GM03348 (cell line): ENCODE measurements around the gene NPAS3.
"Not testable (repeated sequence)": the region's sequence is repeated elsewhere in the genome, so short reads cannot be mapped to it uniquely, and the experiment has no call there.

Source experiments
- DNase-seq: peaks from one replicate; pipeline ENCODE4 v3.0.0; 2012; ENCODE audit warnings: low spot score

Gene NPAS3

DNA sequence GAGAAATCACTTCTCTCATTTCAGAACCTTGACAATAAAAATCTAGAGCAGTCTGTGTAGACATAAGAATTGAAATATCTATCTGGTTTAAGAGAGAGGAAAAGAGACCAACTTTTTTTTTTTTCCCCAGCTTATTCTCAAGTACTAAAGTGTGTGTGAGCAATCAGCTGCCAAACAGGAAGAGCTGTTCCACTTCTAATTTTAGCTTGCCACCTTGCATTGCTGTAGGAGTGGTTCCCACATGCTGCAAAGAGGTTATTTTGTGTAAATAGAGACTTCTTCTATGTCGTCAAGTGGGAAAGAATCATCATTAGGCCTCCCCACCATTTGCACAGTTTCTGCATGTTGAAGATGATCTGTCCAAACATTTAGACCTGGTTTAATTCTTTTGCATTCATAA, 142.6 kb downstream of the NPAS3 start:
- DNase-seq: no peak

DNA sequence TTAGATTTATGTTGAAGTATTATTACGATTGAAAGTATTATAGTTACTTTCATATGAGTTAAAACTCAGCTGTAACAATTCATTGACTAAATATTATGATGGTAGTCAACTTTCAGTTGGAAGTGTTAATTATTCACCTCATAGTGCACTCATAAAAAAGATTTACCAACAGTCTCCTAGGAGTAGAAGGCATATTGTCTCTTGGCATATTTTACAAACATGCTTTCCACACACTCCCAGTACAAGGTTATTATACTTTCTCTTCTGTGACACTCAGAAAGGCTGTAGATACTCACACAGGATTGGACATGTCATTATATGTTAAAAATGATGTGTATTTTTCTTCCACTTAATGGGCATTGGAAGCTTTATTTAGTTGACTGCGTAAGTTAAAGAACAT, 147.1 kb downstream of the NPAS3 start:
- no peak for DNase-seq

- DNase-seq: not testable (repeated sequence)
These were observed 149.6 kb downstream of the NPAS3 start for GRCh38 chr14:33088274-33088673.

DNA sequence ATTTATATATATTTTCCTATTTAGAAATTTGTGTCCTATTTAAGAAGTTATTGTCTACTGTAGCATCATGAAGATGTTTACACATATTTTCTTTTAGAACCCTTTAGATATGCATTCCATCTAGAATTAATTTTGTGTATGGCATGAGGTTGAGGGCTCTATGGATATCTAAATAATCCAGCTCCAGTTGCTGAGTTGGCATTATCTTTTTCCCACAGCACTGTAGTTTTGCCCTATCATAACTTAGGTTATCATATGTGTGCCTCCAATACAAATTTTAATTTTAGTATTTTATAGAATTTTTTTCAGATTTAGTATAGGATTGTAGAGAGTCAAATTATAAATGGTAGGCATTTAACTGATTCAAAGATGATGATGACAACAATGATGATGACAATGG, 159.3 kb downstream of the NPAS3 start:
- DNase-seq: no peak

DNA sequence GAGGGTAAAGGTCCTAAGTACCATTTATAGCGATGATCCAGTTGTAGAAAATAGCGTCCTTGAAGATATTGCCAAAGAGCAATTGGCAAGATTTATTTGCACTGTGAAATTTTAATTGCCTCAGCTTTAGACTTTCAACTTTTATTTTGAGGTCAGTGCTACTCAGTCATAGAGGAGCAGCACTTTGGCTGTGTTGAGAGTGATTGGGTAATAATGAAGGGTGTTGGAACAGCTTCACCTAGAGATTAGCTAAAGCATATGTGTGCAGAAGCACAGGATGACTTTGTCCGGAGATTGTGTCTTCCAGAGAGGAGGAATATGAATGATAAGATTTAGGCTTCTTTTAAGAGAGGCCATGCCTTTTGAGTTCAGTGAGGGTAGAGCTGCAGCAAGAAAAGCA, 164.8 kb downstream of the NPAS3 start:
- DNase-seq: no peak

- no peak for DNase-seq
These were observed 165.3 kb downstream of the NPAS3 start for GRCh38 chr14:33103966-33104365.

GRCh38 chr14:33110737-33111443, 172.2 kb downstream of the NPAS3 start:
- no peak for DNase-seq

DNA sequence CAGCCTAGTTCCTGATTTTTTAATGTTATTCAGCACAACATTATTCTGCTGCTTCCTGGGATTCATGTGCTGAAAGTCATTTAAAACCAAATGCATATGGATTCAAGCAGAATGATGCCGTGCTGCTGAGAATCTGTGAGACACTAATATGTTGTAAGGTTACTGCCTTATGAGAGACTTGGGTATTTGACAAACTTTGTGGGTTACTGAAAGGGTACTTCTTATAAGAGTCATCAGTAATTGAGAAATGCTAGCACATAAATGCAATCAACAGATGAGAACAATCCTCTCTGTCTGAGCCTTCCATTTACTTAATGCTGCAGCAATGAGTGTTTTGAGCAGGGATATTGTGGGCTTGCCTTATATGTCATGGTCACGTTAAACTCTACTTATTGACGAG, 175.7 kb downstream of the NPAS3 start:
- DNase-seq: no peak

GRCh38 chr14:33118668-33119067, 180.0 kb downstream of the NPAS3 start:
- DNase-seq: no peak

DNA sequence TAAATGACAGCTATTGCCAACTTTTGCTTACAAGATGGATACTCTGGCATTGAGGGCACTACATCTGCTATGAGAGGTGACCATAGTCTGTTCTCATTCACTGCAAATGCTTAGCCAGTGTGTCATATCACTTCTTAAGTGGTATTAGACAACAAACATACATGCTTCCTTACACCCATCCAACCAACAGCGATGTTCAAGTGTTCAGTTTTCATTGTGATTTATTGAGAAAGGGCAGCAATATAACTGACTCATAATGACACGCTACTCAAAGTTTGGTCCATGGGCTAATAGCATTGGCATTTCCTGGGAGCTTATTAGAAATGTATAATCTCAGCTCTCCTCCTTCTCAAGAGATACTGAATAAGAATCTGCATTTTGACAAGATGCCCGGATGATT, 181.7 kb downstream of the NPAS3 start:
- peak; percentile 19 for DNase-seq

DNA sequence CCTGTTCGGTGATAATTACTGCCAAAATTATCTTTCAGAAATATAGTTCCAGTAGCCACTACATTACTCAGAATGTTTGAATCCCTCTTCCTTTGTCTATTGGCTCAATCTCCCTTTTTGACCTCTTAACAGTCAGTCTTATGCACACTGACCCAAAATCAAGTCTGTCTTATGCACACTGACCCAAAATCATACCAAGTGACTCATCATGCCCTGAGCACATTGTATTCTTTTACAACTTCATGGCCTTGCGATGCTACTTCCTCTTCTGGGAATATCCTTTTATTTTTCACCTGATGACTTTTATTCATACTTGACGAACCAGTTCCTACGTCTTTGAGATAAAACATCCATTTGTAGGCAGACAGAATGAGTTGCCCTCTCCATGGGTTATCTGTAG, 182.3 kb downstream of the NPAS3 start:
- DNase-seq: no peak

GRCh38 chr14:33123281-33123680, 184.6 kb downstream of the NPAS3 start:
- DNase-seq: no peak

GRCh38 chr14:33126433-33126832, 187.8 kb downstream of the NPAS3 start:
- no peak for DNase-seq

- DNase-seq: peak; percentile 8
These were observed 188.9 kb downstream of the NPAS3 start for GRCh38 chr14:33127531-33127930.

DNA sequence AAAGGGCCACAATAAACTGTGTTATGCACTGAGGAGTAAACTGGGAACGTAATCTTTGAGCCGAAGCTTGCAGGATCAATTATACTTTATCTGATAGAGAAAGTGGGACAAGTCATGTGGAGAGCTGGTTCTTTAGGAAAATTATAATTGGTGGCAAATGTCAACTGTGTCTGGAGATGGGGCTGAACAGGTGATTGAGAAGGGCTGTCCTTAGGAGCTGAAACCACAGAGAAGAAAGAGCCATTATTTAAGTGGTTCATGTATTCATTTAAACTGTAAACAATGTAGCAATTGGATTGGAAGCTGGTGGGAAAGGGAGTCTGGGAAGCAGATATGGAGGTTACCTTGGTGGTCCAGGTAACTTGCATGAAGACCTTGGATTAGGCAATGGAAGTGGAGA, 193.1 kb downstream of the NPAS3 start:
- DNase-seq: no peak

GRCh38 chr14:33134162-33134561, 195.5 kb downstream of the NPAS3 start:
- DNase-seq: no peak

DNA sequence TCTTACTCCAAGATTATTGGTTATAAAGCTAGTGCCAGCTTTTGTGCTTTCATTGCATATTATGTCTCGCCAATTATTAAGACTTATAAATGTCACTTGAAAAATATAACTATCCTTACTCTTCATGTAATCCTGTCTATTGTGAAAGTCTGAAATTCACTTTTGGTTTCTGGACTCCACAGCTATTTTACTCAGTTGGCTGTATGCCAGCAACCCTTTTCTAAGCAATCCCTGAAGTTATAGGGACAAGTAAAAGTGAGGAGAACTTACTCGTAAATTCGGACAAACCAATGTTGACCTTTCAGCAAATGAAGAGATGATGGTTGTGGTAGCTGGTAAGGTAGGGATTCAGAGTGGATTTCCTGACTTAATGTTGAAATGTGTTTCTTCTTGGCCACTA, 196.3 kb downstream of the NPAS3 start:
- no peak for DNase-seq

DNA sequence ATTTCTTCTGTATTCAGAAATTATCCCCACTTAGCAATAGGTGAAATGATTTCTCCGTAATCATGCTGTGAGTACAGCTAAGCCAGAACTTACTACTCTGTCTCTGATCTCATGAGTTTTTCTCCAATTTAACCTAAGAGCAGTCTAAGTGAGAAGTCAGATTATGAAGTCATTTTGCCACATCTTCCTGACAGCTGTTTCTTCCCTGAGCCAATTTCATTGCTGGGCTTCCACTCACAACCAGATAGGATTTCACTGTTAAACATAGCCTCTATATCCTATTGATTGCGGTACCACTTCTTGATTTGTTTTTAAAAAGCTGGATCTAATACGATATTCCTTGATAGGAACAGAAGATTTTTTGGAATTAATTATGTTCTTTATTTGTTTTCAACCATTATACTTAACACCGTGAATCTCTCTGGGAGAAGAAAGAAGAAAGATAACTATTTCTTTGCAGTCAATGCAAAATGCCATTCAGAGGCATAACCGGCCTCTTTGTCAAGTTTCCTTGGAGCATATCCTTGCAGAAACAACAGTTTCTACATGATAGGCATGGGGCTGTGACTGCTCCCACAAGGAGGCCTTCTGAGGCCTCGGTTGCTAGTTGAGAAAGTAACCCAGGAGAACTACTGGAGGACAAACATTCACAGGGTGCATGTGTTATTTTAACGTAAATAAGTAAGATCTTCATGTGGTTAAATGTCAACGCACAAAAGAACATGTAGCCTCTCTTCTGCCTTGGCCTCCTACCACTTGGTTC, 212.2 kb downstream of the NPAS3 start:
- no peak for DNase-seq

DNA sequence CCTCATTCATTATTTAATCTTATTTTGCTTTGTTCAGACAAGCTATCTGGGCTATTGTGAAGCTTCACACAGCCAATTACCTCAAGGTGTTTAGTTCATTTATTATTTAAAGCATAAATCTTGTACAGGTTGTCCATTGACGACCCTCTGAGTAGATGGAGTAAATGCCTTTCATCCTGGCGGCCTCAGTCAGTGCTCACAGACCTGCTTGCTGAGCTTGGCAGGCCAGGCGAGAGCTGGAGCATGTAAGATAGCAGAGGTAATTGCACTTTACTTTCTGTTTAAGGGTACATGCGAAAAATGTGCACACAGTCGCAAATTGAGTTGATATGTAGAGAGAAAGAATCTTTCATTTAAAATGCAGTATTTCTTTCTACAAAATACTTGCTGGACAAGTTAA, 224.4 kb downstream of the NPAS3 start:
- no peak for DNase-seq

GRCh38 chr14:33163600-33163999, 224.9 kb downstream of the NPAS3 start:
- DNase-seq: no peak

DNA sequence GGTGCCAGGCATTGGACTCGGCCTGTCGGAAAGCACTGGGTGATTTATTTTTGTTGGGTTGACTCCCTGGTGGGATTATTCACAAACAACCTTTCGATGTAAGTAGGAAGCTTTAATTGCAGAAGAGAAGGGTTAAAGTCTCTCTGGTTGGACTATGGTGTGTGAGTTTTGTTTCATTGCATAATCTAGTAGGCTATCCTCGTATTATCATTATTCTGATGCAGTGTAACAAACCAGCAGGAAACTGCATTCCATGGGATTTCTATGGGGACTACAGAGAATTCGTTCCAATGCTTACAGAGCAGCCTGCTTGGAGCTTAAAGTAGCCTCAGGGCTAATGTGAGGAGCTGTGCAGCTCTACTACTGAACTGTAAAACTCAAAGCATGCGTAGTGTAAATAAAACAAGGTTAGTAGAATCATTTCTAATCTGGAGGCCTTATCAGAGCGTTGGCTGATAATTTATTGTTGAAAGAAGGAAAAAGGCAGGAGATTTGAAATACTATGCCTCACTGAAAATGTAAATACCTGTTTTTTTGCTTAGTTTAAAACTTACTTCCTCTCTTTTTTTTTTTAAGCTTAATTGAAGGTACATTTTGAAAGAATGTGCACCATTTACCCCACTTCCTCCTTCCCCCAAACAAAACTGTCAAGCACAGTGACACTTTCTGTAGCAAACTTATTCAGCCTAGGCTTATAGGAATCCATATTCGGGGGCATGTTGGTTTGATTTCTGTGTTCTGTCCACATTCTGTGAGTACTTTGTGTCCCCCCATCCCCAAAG, 226.7 kb downstream of the NPAS3 start:
- DNase-seq: no peak

DNA sequence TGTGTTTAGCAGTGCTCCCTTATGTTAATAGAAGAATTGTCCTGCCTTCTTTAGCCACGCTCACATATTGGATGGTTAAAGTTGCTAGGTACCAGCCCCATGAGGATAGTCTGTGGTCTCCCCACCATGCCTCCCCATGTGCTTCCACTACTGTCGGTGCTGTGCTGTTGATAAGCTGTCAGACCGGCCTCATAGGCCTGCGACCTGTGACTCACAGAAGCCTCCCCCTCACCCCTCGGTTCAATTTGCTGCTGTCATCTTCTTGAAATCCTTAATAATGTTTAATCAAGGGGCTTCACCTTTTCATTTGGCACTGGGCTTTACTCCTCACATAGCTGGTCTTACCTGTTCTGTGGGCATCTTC, 227.2 kb downstream of the NPAS3 start:
- no peak for DNase-seq

DNA sequence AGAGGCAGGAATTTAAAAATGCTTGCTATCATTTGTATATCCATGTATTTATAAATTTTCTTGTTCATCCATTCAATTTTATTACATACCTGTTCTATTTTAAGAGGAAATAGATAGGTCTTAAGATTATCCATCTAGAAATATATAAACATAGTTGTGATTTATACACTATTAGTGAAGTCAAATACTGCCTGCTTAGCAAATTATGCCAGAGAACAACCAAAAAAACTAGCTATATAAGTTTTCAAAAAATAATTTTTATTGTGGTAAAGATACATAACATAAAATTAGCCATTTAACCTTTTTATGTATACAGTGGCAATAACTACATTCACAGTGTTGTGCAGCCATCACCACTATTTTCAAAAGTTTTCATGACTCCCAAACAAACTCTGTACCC, 237.3 kb downstream of the NPAS3 start:
- no peak for DNase-seq
